ENCODE results near the gene ICE2. TPM values are rescaled to one million over a fixed set of nuclear protein-coding genes. Genes with fewer than 3 reads are reported as not detected.

ICE2 gene
- polyA plus RNA-seq, 3 donors = 10.0 to 27.0 (median 24.8) TPM

GRCh38 chr15:60441331-60441730 lies 37.6 kb downstream of the ICE2 start:
- TF ChIP-seq CTCF (IDR thresholded peaks at IDR 0.05) = no peak
- Mint-ChIP-seq H3K36me3 (peaks cover 23 to 28% of the 10 kb centered on the region in 2 donors), H3K9me3 (no peaks in the 10 kb centered on the region), H3K4me3 (no peak overlapping the region), H3K27me3 (ENCODE audit: low read depth in 3 of 3) (no peaks in the 10 kb centered on the region), H3K4me1 (no peaks in the 10 kb centered on the region), H3K27ac (no peak overlapping the region)
- Histone ChIP-seq H3K36me3 (replicated peaks in 1 of 2; ENCODE audit: control insufficient read depth in 1 of 2, insufficient read depth in 2 of 2, low read length in 2 of 2) (peaks cover 17 to 59% of the 10 kb centered on the region in 2 donors), H3K4me1 (ENCODE audit: control insufficient read depth in 1 of 2, insufficient read depth in 2 of 2, low read length in 2 of 2) (peaks cover 0 to 4% of the 10 kb centered on the region in 2 donors), H3K27ac (ENCODE audit: low read depth in 1 of 2, low read length in 2 of 2) (no peak overlapping the region), H3K9ac (ENCODE audit: insufficient read depth, low read length, poor library complexity, severe bottlenecking) (no peak overlapping the region), H3K4me2 (replicated peaks; ENCODE audit: extremely low read depth, low read length, poor library complexity, severe bottlenecking) (no peak overlapping the region), H4K20me1 (ENCODE audit: insufficient read depth, low read length) (peaks cover 5% of the 10 kb centered on the region), H2AFZ (ENCODE audit: insufficient read depth, low read depth, low read length, poor library complexity, severe bottlenecking) (no peak overlapping the region), H3K27me3 (ENCODE audit: control insufficient read depth in 2 of 2, insufficient read depth in 2 of 2, low read length in 2 of 2) (no peaks in the 10 kb centered on the region), H3K79me2 (ENCODE audit: insufficient read depth, low read length) (peaks cover 4% of the 10 kb centered on the region), H3K9me3 (replicated peaks in 1 of 2; ENCODE audit: control insufficient read depth in 1 of 2, insufficient read depth in 1 of 2, low read length in 2 of 2) (no peaks in the 10 kb centered on the region), H3K4me3 (replicated peaks in 1 of 3; ENCODE audit: low read depth in 2 of 3, low read length in 3 of 3) (no peak overlapping the region)
- no CpG with 5 or more reads among the region's 1 CpG for WGBS (ENCODE audit: insufficient coverage)
- DNase-seq = no peak
- intact Hi-C loops (cut with micrococcal nuclease) = loop anchor here in 1 of 2 donors (5.0 to 10.0 kb wide), 2 partner anchors 47 to 79 kb away; partner anchors contain the start of gene ANXA2

GRCh38 chr15:60438646-60439045 lies 40.3 kb downstream of the ICE2 start:
- H3K4me2 ChIP-seq (replicated peaks; ENCODE audit: extremely low read depth, low read length, poor library complexity, severe bottlenecking) = no peak overlapping the region
- Mint-ChIP-seq H3K36me3 (peaks cover 38 to 41% of the 10 kb centered on the region in 2 donors), H3K27ac (no peak overlapping the region), H3K4me1 (no peaks in the 10 kb centered on the region), H3K9me3 (no peaks in the 10 kb centered on the region), H3K27me3 (ENCODE audit: low read depth in 3 of 3) (peaks cover 0 to 2% (median 0%) of the 10 kb centered on the region in 3 donors), H3K4me3 (no peak overlapping the region)
- H2AFZ ChIP-seq (ENCODE audit: insufficient read depth, low read depth, low read length, poor library complexity, severe bottlenecking) = no peak overlapping the region
- no peaks in the 10 kb centered on the region for H3K9me3 ChIP-seq (replicated peaks in 1 of 2; ENCODE audit: control insufficient read depth in 1 of 2, insufficient read depth in 1 of 2, low read length in 2 of 2)
- TF ChIP-seq CTCF (IDR thresholded peaks at IDR 0.05) = no peak
- no peaks in the 10 kb centered on the region for H4K20me1 ChIP-seq (ENCODE audit: insufficient read depth, low read length)
- no peak for DNase-seq
- no peak overlapping the region for H3K27ac ChIP-seq (ENCODE audit: low read depth in 1 of 2, low read length in 2 of 2)
- H3K9ac ChIP-seq (ENCODE audit: insufficient read depth, low read length, poor library complexity, severe bottlenecking) = no peak overlapping the region
- no peaks in the 10 kb centered on the region for H3K4me1 ChIP-seq (ENCODE audit: control insufficient read depth in 1 of 2, insufficient read depth in 2 of 2, low read length in 2 of 2)
- peaks cover 30 to 79% of the 10 kb centered on the region in 2 donors for H3K36me3 ChIP-seq (replicated peaks in 1 of 2; ENCODE audit: control insufficient read depth in 1 of 2, insufficient read depth in 2 of 2, low read length in 2 of 2)
- H3K4me3 ChIP-seq (replicated peaks in 1 of 3; ENCODE audit: low read depth in 2 of 3, low read length in 3 of 3) = no peak overlapping the region
- WGBS (ENCODE audit: insufficient coverage) = no CpG with 5 or more reads among the region's 1 CpG
- peaks cover 4% of the 10 kb centered on the region for H3K79me2 ChIP-seq (ENCODE audit: insufficient read depth, low read length)
- intact Hi-C loops (cut with micrococcal nuclease) = loop anchor here in 1 of 2 donors (10.0 kb wide), 1 partner anchor 54 kb away; no protein-coding TSS in a partner anchor
- no peaks in the 10 kb centered on the region for H3K27me3 ChIP-seq (ENCODE audit: control insufficient read depth in 2 of 2, insufficient read depth in 2 of 2, low read length in 2 of 2)
